Measurements from ENCODE around the gene PRDM11.
A peak's percentile ranks its signal among the peaks of the same experiment; 100 is the strongest.
"Not testable (repeated sequence)": the region's sequence is repeated elsewhere in the genome, so short reads cannot be mapped to it uniquely, and the experiment has no call there.

PRDM11 gene

GRCh38 chr11:45146072-45147016 is at the start of gene PRDM11:
PRDM11 (plus strand) TSS chr11:45146639; CDS start chr11:45181767, 35,128 bp downstream.
- DNase-seq: peak; percentile 66

- DNase-seq: peak; percentile 36
Measured at GRCh38 chr11:45097721-45098493, 48.5 kb upstream of the PRDM11 start.

GRCh38 chr11:45098929-45099328 is 47.5 kb upstream of the PRDM11 start:
- no peak for DNase-seq

GRCh38 chr11:45100339-45100738 is 46.1 kb upstream of the PRDM11 start:
- DNase-seq: no peak

GRCh38 chr11:45102361-45102809 is 44.1 kb upstream of the PRDM11 start:
- DNase-seq: no peak

- peak; percentile 71 for DNase-seq
Measured at GRCh38 chr11:45102810-45103621, 43.4 kb upstream of the PRDM11 start.

GRCh38 chr11:45104006-45104789 is 42.2 kb upstream of the PRDM11 start:
- no peak for DNase-seq

GRCh38 chr11:45104790-45105084 is 41.7 kb upstream of the PRDM11 start:
- DNase-seq: no peak

- peak; percentile 60 for DNase-seq
Measured at GRCh38 chr11:45105233-45105983, 41.0 kb upstream of the PRDM11 start.

- no peak for DNase-seq
Measured at GRCh38 chr11:45105984-45106375, 40.5 kb upstream of the PRDM11 start.

- no peak for DNase-seq
Measured at GRCh38 chr11:45106440-45106839, 40.0 kb upstream of the PRDM11 start.

GRCh38 chr11:45107029-45107428 is 39.4 kb upstream of the PRDM11 start:
- no peak for DNase-seq

GRCh38 chr11:45108070-45109064 is 38.1 kb upstream of the PRDM11 start:
- DNase-seq: no peak

GRCh38 chr11:45109400-45109799 is 37.0 kb upstream of the PRDM11 start:
- DNase-seq: no peak

- peak; percentile 58 for DNase-seq
Measured at GRCh38 chr11:45110562-45110961, 35.9 kb upstream of the PRDM11 start.

- DNase-seq: no peak
Measured at GRCh38 chr11:45113807-45114206, 32.6 kb upstream of the PRDM11 start.

- DNase-seq: not testable (repeated sequence)
Measured at GRCh38 chr11:45127836-45128235, 18.6 kb upstream of the PRDM11 start.

- DNase-seq: no peak
Measured at GRCh38 chr11:45133878-45134277, 12.6 kb upstream of the PRDM11 start.

- no peak for DNase-seq
Measured at GRCh38 chr11:45141171-45141570, 5.3 kb upstream of the PRDM11 start.

GRCh38 chr11:45141631-45142030 is 4.8 kb upstream of the PRDM11 start:
- no peak for DNase-seq

Measured in stimulated activated CD4-positive, alpha-beta T cell treated with anti-CD3 and anti-CD28 coated beads, Interleukin-4, amount 100 ng/mL, for 24 hours (primary cell).